Measurements from ENCODE around the gene WAC. TPM values are rescaled to one million over a fixed set of nuclear protein-coding genes. Genes with fewer than 3 reads are reported as not detected.
"Not testable (repeated sequence)": the region's sequence is repeated elsewhere in the genome, so short reads cannot be mapped to it uniquely, and the experiment has no call there.

The WAC gene
- polyA plus RNA-seq, 1 of the 3 experiments (the other 2 are of a cell fraction) = 31.1 TPM

DNA sequence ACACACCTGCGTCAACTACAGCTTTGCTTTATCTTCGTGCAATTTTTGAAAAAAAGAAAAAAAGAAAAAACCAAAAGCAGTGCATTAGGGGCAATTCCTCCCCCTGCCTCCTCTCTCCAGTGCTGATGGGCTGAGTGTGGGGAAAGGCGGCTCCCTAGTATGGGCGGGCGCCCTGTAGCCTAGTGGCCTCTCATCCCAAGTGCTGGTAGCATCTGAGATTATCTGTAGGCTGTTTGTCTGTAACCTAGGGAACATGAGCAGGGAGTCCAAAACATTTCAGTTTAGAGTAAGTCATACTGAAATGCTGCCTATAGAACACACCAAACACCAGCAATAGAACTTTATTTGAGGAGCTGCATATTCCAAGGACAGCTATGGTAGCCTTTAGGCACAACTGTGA, 119.8 kb downstream of the WAC start (continued):
- no peak for TF ChIP-seq SIN3A (IDR thresholded peaks at IDR 0.05; ENCODE audit: borderline replicate concordance, low read depth, low read length)

DNA sequence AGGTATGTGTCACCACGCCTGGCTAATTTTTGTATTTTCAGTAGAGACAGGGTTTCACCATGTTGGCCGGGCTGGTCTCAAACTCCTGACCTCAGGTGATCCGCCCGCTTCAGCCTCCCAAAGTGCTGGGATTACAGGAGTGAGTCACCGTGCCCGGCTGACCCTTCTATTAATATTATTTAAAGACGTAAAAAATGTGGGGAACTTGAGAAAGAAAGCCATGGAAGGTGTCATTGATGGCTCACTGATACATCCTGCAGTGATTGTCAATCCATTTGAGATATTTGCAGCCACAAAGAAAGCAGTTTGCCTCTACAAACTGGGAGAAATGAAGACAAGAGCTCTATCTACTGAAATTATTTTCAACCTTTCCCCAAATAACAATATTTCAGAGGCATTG, 125.9 kb downstream of the WAC start:
- H3K9me2 ChIP-seq; H3F3A ChIP-seq (replicated peaks; ENCODE audit: insufficient read depth); H3K9ac ChIP-seq; H3K27ac ChIP-seq (ENCODE audit: low read depth in 2 of 2, low read length in 1 of 2); H3K4me2 ChIP-seq; H3K79me2 ChIP-seq (ENCODE audit: insufficient read depth); H3K4me1 ChIP-seq (ENCODE audit: control insufficient read depth in 1 of 2, insufficient read depth in 2 of 2, low read depth in 1 of 2, low read length in 1 of 2); H3K4me3 ChIP-seq (ENCODE audit: low read depth in 2 of 2, low read length in 1 of 2); POLR2A ChIA-PET; H3K9me3 ChIP-seq; H3K27me3 ChIP-seq (ENCODE audit: insufficient read depth); H4K20me1 ChIP-seq (ENCODE audit: insufficient read depth); H3K36me3 ChIP-seq (replicated peaks in 1 of 2; ENCODE audit: control insufficient read depth in 1 of 2, insufficient read depth in 2 of 2, low read length in 1 of 2); H2AFZ ChIP-seq (ENCODE audit: low read depth); DNase-seq: not testable (repeated sequence)
- WGBS (ENCODE audit: low lambda C conversion rate) = 77% methylated on average over 7 of the region's 7 CpGs
- CTCF ChIA-PET = interaction anchor here (0.9 to 1.9 kb wide), 3 partner anchors 17 to 734 kb away, joined by 3 to 5 read pairs (median 4); no protein-coding TSS in a partner anchor

DNA sequence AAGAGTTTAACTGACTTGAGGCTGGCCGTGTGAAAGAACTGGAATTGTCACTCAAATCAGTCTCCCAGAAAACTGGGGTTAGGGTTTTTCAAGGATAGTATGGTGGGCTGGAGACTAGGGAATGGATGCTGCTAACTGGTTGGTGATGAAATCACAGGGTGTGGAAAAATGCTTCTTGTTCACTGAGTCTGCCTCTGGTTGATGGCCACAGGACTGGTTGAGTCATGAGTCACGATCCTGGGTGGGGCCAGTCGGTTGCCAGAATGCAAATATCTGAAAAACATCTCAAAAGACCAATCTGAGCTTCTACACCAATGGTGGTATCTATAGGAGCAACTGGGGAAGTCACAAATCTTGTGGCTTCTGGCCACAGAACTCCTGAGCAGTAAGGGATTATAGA, 128.1 kb downstream of the WAC start:
- no peak overlapping the region for H3K27ac ChIP-seq (ENCODE audit: low read depth in 2 of 2, low read length in 1 of 2)
- peak overlapping the region; percentile 12; the same call in 1 of the 2 replicates for H3K4me2 ChIP-seq

More for the DNA sequence above, 128.1 kb downstream of the WAC start:
- Histone ChIP-seq H3K36me3 (replicated peaks in 1 of 2; ENCODE audit: control insufficient read depth in 1 of 2, insufficient read depth in 2 of 2, low read length in 1 of 2) (no peaks in the 10 kb centered on the region), H3F3A (replicated peaks; ENCODE audit: insufficient read depth) (no peaks in the 10 kb centered on the region), H3K9me3 (no peaks in the 10 kb centered on the region), H3K9ac (no peak overlapping the region), H3K27me3 (ENCODE audit: insufficient read depth) (no peaks in the 10 kb centered on the region), H4K20me1 (ENCODE audit: insufficient read depth) (no peaks in the 10 kb centered on the region), H3K79me2 (ENCODE audit: insufficient read depth) (no peaks in the 10 kb centered on the region), H2AFZ (ENCODE audit: low read depth) (no peak overlapping the region), H3K9me2 (no peaks in the 10 kb centered on the region), H3K4me3 (ENCODE audit: low read depth in 2 of 2, low read length in 1 of 2) (no peak overlapping the region), H3K4me1 (ENCODE audit: control insufficient read depth in 1 of 2, insufficient read depth in 2 of 2, low read depth in 1 of 2, low read length in 1 of 2) (no peaks in the 10 kb centered on the region)
- ChIA-PET POLR2A (no interaction called here), CTCF (interaction anchor here (0.8 to 8.8 kb wide), 4 partner anchors 33 to 643 kb away, joined by 3 to 133 read pairs (median 62); no protein-coding TSS in a partner anchor)
- no peak for DNase-seq
- 38% methylated on average over 3 of the region's 3 CpGs for WGBS (ENCODE audit: low lambda C conversion rate)
- TF ChIP-seq NRF1 (IDR thresholded peaks at IDR 0.05; ENCODE audit: low read depth, low read length) = no peak
- TF ChIP-seq, protein P1, sequence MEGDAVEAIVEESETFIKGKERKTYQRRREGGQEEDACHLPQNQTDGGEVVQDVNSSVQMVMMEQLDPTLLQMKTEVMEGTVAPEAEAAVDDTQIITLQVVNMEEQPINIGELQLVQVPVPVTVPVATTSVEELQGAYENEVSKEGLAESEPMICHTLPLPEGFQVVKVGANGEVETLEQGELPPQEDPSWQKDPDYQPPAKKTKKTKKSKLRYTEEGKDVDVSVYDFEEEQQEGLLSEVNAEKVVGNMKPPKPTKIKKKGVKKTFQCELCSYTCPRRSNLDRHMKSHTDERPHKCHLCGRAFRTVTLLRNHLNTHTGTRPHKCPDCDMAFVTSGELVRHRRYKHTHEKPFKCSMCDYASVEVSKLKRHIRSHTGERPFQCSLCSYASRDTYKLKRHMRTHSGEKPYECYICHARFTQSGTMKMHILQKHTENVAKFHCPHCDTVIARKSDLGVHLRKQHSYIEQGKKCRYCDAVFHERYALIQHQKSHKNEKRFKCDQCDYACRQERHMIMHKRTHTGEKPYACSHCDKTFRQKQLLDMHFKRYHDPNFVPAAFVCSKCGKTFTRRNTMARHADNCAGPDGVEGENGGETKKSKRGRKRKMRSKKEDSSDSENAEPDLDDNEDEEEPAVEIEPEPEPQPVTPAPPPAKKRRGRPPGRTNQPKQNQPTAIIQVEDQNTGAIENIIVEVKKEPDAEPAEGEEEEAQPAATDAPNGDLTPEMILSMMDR (IDR thresholded peaks at IDR 0.05) = no peak
- TF ChIP-seq MEF2A (IDR thresholded peaks at IDR 0.05; ENCODE audit: borderline replicate concordance, low read depth) = no peak
- TF ChIP-seq, protein P2, sequence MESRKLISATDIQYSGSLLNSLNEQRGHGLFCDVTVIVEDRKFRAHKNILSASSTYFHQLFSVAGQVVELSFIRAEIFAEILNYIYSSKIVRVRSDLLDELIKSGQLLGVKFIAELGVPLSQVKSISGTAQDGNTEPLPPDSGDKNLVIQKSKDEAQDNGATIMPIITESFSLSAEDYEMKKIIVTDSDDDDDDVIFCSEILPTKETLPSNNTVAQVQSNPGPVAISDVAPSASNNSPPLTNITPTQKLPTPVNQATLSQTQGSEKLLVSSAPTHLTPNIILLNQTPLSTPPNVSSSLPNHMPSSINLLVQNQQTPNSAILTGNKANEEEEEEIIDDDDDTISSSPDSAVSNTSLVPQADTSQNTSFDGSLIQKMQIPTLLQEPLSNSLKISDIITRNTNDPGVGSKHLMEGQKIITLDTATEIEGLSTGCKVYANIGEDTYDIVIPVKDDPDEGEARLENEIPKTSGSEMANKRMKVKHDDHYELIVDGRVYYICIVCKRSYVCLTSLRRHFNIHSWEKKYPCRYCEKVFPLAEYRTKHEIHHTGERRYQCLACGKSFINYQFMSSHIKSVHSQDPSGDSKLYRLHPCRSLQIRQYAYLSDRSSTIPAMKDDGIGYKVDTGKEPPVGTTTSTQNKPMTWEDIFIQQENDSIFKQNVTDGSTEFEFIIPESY (IDR thresholded peaks at IDR 0.05; ENCODE audit: borderline replicate concordance, low read depth) = no peak
- TF ChIP-seq, protein P3, sequence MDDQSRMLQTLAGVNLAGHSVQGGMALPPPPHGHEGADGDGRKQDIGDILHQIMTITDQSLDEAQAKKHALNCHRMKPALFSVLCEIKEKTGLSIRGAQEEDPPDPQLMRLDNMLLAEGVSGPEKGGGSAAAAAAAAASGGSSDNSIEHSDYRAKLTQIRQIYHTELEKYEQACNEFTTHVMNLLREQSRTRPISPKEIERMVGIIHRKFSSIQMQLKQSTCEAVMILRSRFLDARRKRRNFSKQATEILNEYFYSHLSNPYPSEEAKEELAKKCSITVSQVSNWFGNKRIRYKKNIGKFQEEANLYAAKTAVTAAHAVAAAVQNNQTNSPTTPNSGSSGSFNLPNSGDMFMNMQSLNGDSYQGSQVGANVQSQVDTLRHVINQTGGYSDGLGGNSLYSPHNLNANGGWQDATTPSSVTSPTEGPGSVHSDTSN (IDR thresholded peaks at IDR 0.05) = no peak
- TF ChIP-seq SIN3A (IDR thresholded peaks at IDR 0.05; ENCODE audit: borderline replicate concordance, low read depth, low read length) = no peak
- TF ChIP-seq ELF1 (IDR thresholded peaks at IDR 0.05) = no peak
- 0 out of 2 replicates have a peak, but pooled peaks have one; percentile 20 for TF ChIP-seq FOSL2 (IDR thresholded peaks at IDR 0.05; ENCODE audit: borderline replicate concordance, low read depth)

All from SK-N-SH (cell line).